GM08714 (cell line): ENCODE results near the gene RNF40.

Source experiments
- H3K4me3 ChIP-seq: fragments of 200-500 bp; sonication (Bioruptor generic); 2 replicates; pipeline ENCODE4 v1.5.1; 2014; ENCODE audit warnings: mild to moderate bottlenecking, low read length, inconsistent platforms
- ZNF274 ChIP-seq: IDR thresholded peaks from 2 replicates; pipeline ENCODE4 v1.6.1; 2012; ENCODE audit warnings: mild to moderate bottlenecking, low read depth, low read length

The RNF40 gene

GRCh38 chr16:30761928-30762902 lies at the start of gene RNF40, which contains the start of gene CFAP119:
RNF40 (plus strand) TSS chr16:30762322; CDS start chr16:30762546, 224 bp downstream.
CFAP119 (minus strand) TSS chr16:30762062; CDS start chr16:30761748, 314 bp downstream.
- peak within 1 kb of the TSS; percentile 96 for H3K4me3 ChIP-seq
- TF ChIP-seq ZNF274: no peak

- no peak for TF ChIP-seq ZNF274
- H3K4me3 ChIP-seq: no peak overlapping the region
Measured at GRCh38 chr16:30715750-30716445, 46.2 kb upstream of the RNF40 start.

- TF ChIP-seq ZNF274: no peak
- no peak overlapping the region for H3K4me3 ChIP-seq
Measured at GRCh38 chr16:30720086-30720485, 42.0 kb upstream of the RNF40 start.

- no peak overlapping the region for H3K4me3 ChIP-seq
- TF ChIP-seq ZNF274: no peak
Measured at GRCh38 chr16:30720694-30721093, 41.4 kb upstream of the RNF40 start.

GRCh38 chr16:30721167-30721566 lies 41.0 kb upstream of the RNF40 start:
- TF ChIP-seq ZNF274: no peak
- no peak overlapping the region for H3K4me3 ChIP-seq

GRCh38 chr16:30721606-30722005 lies 40.5 kb upstream of the RNF40 start:
- no peak for TF ChIP-seq ZNF274
- H3K4me3 ChIP-seq: no peak overlapping the region

- TF ChIP-seq ZNF274: no peak
- H3K4me3 ChIP-seq: no peak overlapping the region
Measured at GRCh38 chr16:30722443-30722842, 39.7 kb upstream of the RNF40 start.

GRCh38 chr16:30722916-30723315 lies 39.2 kb upstream of the RNF40 start:
- TF ChIP-seq ZNF274: no peak
- no peak overlapping the region for H3K4me3 ChIP-seq

GRCh38 chr16:30723725-30724355 lies 38.3 kb upstream of the RNF40 start:
- no peak for TF ChIP-seq ZNF274
- H3K4me3 ChIP-seq: no peak overlapping the region

GRCh38 chr16:30724641-30725417 lies 37.3 kb upstream of the RNF40 start:
- TF ChIP-seq ZNF274: no peak

GRCh38 chr16:30725418-30725792 lies 36.7 kb upstream of the RNF40 start:
- no peak for TF ChIP-seq ZNF274
- H3K4me3 ChIP-seq: no peak overlapping the region

More at GRCh38 chr16:30724641-30725417, 37.3 kb upstream of the RNF40 start:
- no peak overlapping the region for H3K4me3 ChIP-seq

- no peak for TF ChIP-seq ZNF274
- no peak overlapping the region for H3K4me3 ChIP-seq
Measured at GRCh38 chr16:30728321-30728720, 33.8 kb upstream of the RNF40 start.

GRCh38 chr16:30728899-30729672 lies 33.0 kb upstream of the RNF40 start:
- no peak overlapping the region for H3K4me3 ChIP-seq
- TF ChIP-seq ZNF274: no peak
